Hepatocyte (in vitro differentiated cells): ENCODE results near the gene GRK3. TPM values are rescaled to one million over a fixed set of nuclear protein-coding genes. Genes with fewer than 3 reads are reported as not detected.

Experiments
- DNase-seq: peaks from one replicate; pipeline ENCODE4 v3.0.0-alpha.2; 2016; ENCODE audit warnings: low spot score
- H2AFZ ChIP-seq: fragments of 200-600 bp; sonication (generic); 2 replicates; pipeline ENCODE4 v1.6.0; 2016; ENCODE audit warnings: antibody characterized with exemption, mild to moderate bottlenecking
- H3K27ac ChIP-seq: fragments of 200-600 bp; sonication (generic); 2 replicates; pipeline ENCODE4 v1.5.1; 2016; ENCODE audit warnings: mild to moderate bottlenecking
- H3K27me3 ChIP-seq: fragments of 200-600 bp; sonication (generic); 2 replicates; pipeline ENCODE4 v1.6.1; 2016
- H3K36me3 ChIP-seq: fragments of 200-600 bp; sonication (generic); replicated peaks from 2 replicates; pipeline ENCODE4 v1.5.1; 2016; ENCODE audit warnings: low read depth; ENCODE audit not compliant: insufficient read depth
- H3K4me1 ChIP-seq: fragments of 200-600 bp; sonication (generic); 2 replicates; pipeline ENCODE4 v1.5.1; 2016; ENCODE audit warnings: mild to moderate bottlenecking, moderate library complexity; ENCODE audit not compliant: insufficient read depth
- H3K4me2 ChIP-seq: fragments of 200-600 bp; sonication (generic); 2 replicates; pipeline ENCODE4 v1.6.0; 2016
- H3K4me3 ChIP-seq: fragments of 200-600 bp; sonication (generic); 2 replicates; pipeline ENCODE4 v1.5.1; 2016; ENCODE audit warnings: mild to moderate bottlenecking
- H3K79me2 ChIP-seq: fragments of 200-600 bp; sonication (generic); 2 replicates; pipeline ENCODE4 v1.6.0; 2017; ENCODE audit warnings: mild to moderate bottlenecking
- H3K9me2 ChIP-seq: fragments of 200-600 bp; sonication (generic); replicated peaks from 2 replicates; pipeline ENCODE4 v1.6.0; 2017; ENCODE audit warnings: mild to moderate bottlenecking; ENCODE audit not compliant: insufficient read depth
- H3K9me3 ChIP-seq: fragments of 200-600 bp; sonication (generic); 2 replicates; pipeline ENCODE4 v1.5.1; 2016; ENCODE audit warnings: low read depth, mild to moderate bottlenecking
- H4K20me1 ChIP-seq: fragments of 200-600 bp; sonication (generic); 2 replicates; pipeline ENCODE4 v1.6.0; 2016; ENCODE audit warnings: mild to moderate bottlenecking; ENCODE audit not compliant: insufficient read depth, poor library complexity, severe bottlenecking
- EZH2 ChIP-seq: fragments of 200-600 bp; sonication (generic); IDR thresholded peaks from 2 replicates; pipeline ENCODE4 v1.6.1; 2016; ENCODE audit warnings: antibody characterized with exemption, mild to moderate bottlenecking, borderline replicate concordance
- EZH2phosphoT487 ChIP-seq: fragments of 200-600 bp; sonication (generic); IDR thresholded peaks from one replicate; pipeline ENCODE4 v1.6.1; 2018; ENCODE audit warnings: antibody characterized with exemption, mild to moderate bottlenecking, low read depth, moderate library complexity; ENCODE audit not compliant: unreplicated experiment, severe bottlenecking
- WGBS: methylation state at CpG from one replicate; pipeline ENCODE4 v1.1.6; 2016; ENCODE audit warnings: low lambda C conversion rate; ENCODE audit errors: missing lambda C conversion rate; 5-methylcytosine and 5-hydroxymethylcytosine counted together
- polyA plus RNA-seq: library from polyadenylated mRNA; unstranded; fragments of >200 nt; fragmentation: Nextera tagmentation; extraction: Ambion mirVana; gene quantifications from 2 replicates; pipeline ENCODE4 v1.2.1, GENCODE V29; 2016
- total RNA-seq: library from RNA; depleted of rRNA; stranded (reverse); fragments of >200 nt; gene quantifications from 2 replicates; pipeline ENCODE4 v1.2.3, GENCODE V29; 2014
- TF ChIP-seq, protein P1 (sequence below): fragments of 200-600 bp; sonication (generic); IDR thresholded peaks from 2 replicates; pipeline ENCODE4 v1.5.1; 2016; ENCODE audit warnings: antibody characterized with exemption, mild to moderate bottlenecking; ENCODE audit not compliant: poor library complexity

Gene GRK3
- total and polyA plus RNA-seq, 2 experiments from 2014 or later = 1.5 to 7.1 TPM

DNA sequence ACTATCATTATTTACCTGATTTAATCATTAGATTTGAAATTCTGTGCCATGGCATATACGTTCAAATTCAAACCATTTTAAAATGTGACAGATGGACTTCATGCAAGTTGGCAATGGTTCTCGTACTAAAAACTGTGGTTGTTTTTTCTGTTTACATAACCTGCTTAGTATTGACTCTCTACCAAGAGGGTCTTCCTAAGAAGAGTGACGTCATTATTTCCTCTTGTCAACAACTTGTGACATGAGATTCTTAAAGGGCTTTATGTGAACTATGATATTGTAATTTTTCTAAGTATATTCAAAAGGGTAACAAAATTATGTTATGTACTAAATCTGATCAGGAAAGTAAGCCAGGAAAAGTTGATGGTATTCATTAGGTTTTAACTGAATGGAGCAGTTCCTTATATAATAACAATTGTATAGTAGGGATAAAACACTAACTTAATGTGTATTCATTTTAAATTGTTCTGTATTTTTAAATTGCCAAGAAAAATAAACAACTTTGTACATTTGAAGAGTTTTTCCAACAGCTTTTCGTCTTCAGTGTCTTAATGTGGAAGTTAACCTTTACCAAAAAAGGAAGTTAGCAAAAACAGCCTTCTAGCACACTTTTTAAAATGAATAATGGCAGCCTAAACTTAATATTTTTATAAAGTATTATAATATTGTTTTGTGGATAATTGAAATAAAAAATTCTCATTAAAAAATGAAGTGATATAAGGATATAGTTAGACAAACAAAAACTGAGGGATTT is 87.0 kb downstream of the GRK3 start:
- TF ChIP-seq, protein P1, sequence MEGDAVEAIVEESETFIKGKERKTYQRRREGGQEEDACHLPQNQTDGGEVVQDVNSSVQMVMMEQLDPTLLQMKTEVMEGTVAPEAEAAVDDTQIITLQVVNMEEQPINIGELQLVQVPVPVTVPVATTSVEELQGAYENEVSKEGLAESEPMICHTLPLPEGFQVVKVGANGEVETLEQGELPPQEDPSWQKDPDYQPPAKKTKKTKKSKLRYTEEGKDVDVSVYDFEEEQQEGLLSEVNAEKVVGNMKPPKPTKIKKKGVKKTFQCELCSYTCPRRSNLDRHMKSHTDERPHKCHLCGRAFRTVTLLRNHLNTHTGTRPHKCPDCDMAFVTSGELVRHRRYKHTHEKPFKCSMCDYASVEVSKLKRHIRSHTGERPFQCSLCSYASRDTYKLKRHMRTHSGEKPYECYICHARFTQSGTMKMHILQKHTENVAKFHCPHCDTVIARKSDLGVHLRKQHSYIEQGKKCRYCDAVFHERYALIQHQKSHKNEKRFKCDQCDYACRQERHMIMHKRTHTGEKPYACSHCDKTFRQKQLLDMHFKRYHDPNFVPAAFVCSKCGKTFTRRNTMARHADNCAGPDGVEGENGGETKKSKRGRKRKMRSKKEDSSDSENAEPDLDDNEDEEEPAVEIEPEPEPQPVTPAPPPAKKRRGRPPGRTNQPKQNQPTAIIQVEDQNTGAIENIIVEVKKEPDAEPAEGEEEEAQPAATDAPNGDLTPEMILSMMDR = no peak
- Histone ChIP-seq H3K79me2 (no peaks in the 10 kb centered on the region), H3K4me3 (no peak overlapping the region), H2AFZ (no peak overlapping the region), H3K4me2 (no peak overlapping the region), H3K9me3 (no peaks in the 10 kb centered on the region), H4K20me1 (no peaks in the 10 kb centered on the region), H3K27ac (no peak overlapping the region), H3K27me3 (no peaks in the 10 kb centered on the region), H3K9me2 (no peaks in the 10 kb centered on the region), H3K36me3 (no peaks in the 10 kb centered on the region), H3K4me1 (no peaks in the 10 kb centered on the region)
- 76% methylated on average over 4 of the region's 4 CpGs for WGBS
- DNase-seq = no peak

DNA sequence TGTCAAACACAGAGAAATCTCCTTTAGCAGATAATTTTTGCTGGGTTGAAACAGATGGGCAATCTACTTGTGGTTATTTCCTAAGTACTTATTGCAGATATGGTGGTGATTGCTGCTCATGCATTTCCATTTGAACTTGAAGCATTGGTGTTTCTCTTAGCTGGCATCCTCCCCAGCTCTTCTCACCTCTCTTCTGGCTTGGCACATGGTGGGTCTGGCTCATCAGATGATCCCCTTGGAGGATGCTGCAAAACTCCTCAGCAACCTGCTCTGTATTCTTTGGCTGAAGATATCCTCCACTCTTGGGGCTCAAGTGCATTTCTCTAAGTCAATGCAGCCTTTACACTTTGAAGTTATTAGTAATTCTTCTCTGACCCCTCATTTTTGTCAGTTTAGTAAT is 90.2 kb downstream of the GRK3 start:
- Histone ChIP-seq H2AFZ (no peak overlapping the region), H3K9me2 (no peaks in the 10 kb centered on the region), H3K4me3 (no peak overlapping the region), H3K36me3 (no peaks in the 10 kb centered on the region), H3K4me1 (no peaks in the 10 kb centered on the region), H3K9me3 (no peaks in the 10 kb centered on the region), H4K20me1 (no peaks in the 10 kb centered on the region), H3K27ac (no peak overlapping the region), H3K79me2 (no peaks in the 10 kb centered on the region), H3K4me2 (no peak overlapping the region), H3K27me3 (no peaks in the 10 kb centered on the region)
- DNase-seq = no peak
- TF ChIP-seq, protein P1 = no peak
- no peak for TF ChIP-seq EZH2
- no peak for TF ChIP-seq EZH2phosphoT487

DNA sequence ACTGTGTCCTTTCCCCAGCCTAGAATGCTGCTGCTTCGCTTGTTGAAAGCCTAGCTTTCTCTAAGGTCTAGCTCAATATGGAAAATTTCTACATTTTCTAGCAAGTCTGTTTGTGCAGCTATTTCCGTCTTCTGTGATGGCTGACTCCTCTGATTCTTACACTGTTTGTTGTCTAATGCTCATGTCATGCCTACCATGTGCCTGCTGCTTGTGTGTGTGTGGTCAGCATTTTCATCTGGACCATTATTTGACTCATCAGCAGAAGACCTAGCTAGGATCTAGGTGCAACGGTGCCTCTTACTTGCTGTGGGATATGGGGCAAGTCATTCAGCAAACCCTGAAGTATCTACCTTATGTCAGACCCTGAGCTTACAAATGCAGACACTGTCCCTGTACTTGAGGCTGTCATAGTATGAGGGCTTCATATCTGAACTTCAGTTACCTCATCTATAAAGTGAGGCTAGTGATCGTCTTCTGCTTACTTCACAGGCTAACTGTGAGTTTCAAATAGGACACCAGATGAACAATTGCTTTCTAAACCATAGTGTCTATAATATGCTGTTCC is 91.0 kb downstream of the GRK3 start:
- no peak for TF ChIP-seq EZH2phosphoT487
- TF ChIP-seq EZH2 = no peak
- TF ChIP-seq, protein P1 = no peak
- Histone ChIP-seq H3K79me2 (no peaks in the 10 kb centered on the region), H3K9me3 (no peaks in the 10 kb centered on the region), H3K4me3 (no peak overlapping the region), H3K4me1 (no peaks in the 10 kb centered on the region), H3K27me3 (no peaks in the 10 kb centered on the region), H3K4me2 (no peak overlapping the region), H3K9me2 (no peaks in the 10 kb centered on the region), H3K27ac (no peak overlapping the region), H2AFZ (no peak overlapping the region), H3K36me3 (no peaks in the 10 kb centered on the region), H4K20me1 (no peaks in the 10 kb centered on the region)
- no peak for DNase-seq
- WGBS = 93% methylated on average over 4 of the region's 4 CpGs
